AG08395 (cell line): Measurements from ENCODE around the gene TSPAN4.
A peak's percentile ranks its signal among the peaks of the same experiment; 100 is the strongest.

Source experiments
- DNase-seq: peaks from one replicate; pipeline ENCODE4 v3.0.0; 2012; ENCODE audit warnings: mixed read lengths, low spot score

Gene TSPAN4

DNA sequence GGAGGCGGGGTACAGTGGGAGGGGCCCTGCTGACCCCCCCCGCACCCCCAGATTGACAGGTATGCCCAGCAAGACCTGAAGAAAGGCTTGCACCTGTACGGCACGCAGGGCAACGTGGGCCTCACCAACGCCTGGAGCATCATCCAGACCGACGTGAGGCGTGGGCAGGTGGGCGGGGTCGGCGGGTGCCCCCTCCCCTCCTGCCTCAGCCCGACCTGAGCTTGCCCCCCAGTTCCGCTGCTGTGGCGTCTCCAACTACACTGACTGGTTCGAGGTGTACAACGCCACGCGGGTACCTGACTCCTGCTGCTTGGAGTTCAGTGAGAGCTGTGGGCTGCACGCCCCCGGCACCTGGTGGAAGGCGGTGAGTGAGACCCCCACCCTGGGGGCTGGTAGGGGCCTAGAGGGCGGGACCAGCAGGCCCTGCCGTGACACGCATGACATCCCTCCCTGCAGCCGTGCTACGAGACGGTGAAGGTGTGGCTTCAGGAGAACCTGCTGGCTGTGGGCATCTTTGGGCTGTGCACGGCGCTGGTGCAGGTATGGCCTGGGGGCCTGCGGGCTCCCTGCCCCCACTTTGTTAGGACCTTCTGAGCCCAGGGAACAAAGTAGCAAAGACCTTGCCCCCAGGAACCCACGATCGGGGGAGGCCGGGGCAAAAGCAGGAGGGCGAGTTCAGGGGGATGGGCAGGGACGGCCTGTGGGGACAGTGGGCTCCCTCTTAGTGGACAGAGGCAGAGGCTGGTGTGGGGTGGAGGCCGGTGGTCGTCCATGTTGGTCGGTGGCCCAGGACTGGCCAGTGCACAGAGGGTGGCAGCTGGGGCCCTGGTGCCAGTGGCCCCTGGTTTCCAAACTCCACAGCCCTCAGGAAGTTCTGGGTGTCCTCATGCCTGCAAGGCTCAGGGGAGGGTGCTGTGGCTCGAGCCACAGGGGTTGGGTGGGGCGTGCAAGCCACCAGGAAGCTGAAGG is 23.1 kb downstream of the TSPAN4 start:
- DNase-seq, result no peak

DNA sequence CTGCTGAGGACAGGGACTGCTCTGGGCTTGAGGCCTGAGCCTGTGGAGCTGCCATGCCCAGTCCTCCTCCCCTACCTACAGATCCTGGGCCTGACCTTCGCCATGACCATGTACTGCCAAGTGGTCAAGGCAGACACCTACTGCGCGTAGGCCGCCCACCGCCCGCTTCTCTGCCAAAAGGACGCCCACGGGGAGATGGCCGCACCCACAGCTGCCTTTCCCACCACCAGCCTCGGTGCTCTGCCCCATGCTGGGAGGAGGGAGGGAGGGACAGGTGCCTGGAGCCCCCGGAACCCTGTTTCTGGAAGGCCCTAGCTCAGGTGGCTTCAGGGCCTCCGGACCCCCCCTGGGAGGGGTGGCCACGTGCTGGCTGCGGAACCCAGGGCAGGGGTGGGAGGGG is 23.8 kb downstream of the TSPAN4 start:
- no peak for DNase-seq

DNA sequence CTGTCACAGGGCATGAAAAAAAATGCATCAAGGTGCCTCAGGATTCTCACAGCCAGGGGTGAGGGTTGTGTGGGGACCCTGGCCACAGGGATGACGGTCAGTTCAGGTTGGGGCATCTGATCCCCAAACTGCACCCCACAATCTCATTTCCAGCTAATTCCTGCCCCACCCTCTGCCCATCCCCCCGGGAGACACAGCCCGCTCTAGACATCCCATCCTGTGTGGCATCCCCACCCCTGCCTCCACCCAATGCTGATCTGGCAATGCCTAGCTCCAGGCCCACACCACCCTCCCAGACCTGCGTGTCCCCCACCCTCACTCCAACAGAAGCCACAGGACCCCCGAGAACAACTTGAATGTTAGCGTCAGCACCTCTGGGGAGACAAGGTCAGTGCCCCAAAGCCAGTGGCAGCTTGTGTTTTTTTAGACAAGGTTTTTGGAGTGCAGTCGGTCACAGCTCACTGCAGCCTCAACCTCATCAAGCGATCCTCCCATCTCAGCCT is 25.3 kb downstream of the TSPAN4 start:
- DNase-seq, result no peak

DNA sequence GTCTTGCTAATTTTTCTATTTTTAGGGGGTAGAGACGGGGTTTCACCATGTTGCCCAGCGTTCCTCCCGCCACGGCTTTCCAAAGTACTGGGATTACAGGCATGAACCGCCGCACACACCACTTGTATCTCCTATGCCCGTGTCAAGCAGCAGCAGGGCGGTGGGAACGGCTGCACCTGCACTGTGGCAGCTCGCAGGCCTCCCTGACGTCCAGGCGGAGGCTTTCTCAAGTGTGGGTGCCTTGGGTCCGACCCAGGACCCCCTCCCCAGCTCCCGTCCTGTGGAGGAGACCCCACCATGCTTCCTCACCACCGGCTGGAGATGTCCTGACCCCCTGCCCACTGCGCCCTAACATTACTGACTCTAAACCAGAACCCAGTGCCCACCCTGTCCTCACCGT is 25.7 kb downstream of the TSPAN4 start:
- no peak for DNase-seq

GRCh38 chr11:868802-869201 is 26.1 kb downstream of the TSPAN4 start:
- no peak for DNase-seq

- DNase-seq, result no peak
Measured at GRCh38 chr11:869399-870126, 26.9 kb downstream of the TSPAN4 start.

GRCh38 chr11:870127-870413 is 27.4 kb downstream of the TSPAN4 start:
- DNase-seq, result no peak

- no peak for DNase-seq
Measured at GRCh38 chr11:870418-870817, 27.8 kb downstream of the TSPAN4 start.

DNA sequence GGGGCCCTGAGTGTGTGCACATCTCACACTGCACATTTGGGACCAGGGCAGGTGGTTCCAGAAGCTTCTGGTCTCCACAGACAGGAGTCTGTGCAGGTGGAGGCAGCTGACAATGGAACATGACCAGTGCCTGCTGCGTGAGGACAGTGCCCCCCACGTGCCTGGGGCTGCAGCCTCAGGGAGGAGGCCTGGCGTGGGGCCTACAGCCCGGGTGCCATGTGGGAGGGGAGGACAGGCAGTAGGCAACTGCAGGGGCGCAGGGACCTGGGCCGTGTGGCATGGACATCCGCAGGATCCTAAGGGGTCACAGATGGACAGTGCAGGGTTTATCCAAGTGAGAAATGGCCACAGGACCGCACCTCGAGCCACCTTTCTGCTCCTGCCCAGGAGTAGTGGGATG is 28.8 kb downstream of the TSPAN4 start:
- DNase-seq, result no peak

GRCh38 chr11:872799-873198 is 30.1 kb downstream of the TSPAN4 start:
- DNase-seq, result no peak

DNA sequence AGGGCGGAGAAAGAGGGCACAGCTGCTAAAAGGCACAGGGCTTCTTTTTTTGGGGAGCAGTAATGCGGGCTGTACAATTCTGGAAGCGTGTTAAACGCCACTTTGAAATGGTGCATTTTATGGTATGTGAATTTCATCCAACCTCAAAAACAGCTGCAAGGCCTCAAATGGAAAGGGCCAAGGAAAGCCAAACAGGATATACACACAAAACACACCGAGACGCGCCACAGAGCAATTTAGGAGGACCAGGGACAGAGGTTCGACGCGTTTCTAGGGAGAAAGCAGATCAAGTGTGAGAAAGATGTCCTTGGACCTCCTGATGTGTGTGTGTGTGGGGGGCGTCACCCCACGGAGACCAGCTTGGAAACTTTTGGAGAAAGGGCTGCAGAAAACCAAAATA is 31.1 kb downstream of the TSPAN4 start:
- no peak for DNase-seq

GRCh38 chr11:875203-875602 is 32.6 kb downstream of the TSPAN4 start:
- no peak for DNase-seq

GRCh38 chr11:875769-876301 is 33.2 kb downstream of the TSPAN4 start:
- no peak for DNase-seq

DNA sequence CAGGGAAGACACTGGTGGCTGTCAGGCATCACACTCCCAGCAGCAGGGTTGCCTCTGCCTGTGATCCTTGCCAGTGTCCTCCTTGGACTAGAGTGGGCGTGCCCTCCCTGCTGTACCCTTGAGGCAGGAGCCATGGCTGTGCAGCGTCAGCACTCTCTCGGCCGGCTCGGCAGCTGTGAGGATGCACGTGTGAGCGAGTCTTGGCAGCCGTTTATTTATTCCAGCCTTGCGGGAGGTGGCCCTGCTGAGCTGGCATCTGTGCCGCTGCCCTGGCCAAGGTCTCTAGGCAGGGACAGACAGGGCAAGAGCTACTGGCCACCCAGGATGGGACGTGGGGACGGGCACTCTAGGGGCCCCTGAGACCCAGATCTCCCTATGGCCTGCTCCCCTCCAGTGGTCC is 33.9 kb downstream of the TSPAN4 start:
- DNase-seq, result peak; percentile 53

- no peak for DNase-seq
Measured at GRCh38 chr11:877565-877964, 34.9 kb downstream of the TSPAN4 start.

GRCh38 chr11:880447-880846 is 37.8 kb downstream of the TSPAN4 start:
- no peak for DNase-seq

DNA sequence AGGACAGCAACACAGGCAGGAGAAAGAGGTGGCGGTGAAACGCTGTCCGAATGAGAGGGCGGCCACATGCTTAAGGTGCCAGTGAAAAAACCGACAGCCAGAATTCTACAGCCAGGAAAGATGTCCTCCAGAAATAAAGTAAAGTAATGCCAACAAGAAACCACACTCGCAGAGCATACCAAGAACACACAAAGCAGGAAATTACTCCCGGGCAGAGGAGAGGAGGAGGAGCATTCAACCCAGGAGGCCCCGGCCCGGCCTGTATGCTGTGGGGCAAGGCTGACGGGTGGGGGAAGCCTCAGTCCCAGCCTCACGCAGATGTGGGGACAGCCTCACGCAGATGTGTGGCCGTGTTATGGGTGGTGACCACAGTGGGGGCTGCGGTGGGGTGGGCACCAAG is 39.9 kb downstream of the TSPAN4 start:
- peak; percentile 52 for DNase-seq

DNA sequence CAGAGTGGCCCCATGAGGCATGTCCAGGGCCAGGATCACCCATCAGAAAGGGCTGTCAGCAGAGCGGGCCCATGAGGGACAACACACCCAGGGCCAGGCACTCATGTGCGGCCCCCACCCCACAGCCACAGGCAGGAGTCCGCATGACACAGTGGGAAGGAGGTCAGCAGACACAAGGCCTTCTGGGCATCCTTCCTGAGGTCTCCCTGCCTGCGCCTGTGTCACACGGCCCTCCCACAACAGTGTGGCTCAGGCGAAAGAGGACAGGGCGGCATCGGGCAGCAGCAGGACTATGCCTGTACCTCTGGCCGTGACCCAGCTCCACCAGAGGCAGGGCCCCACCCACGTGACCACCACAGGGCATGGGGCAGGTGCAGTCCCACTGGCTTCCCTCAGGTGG is 40.9 kb downstream of the TSPAN4 start:
- DNase-seq, result no peak

- DNase-seq, result no peak
Measured at GRCh38 chr11:884578-885070, 42.0 kb downstream of the TSPAN4 start.

GRCh38 chr11:886568-886967 is 43.9 kb downstream of the TSPAN4 start:
- DNase-seq, result no peak

DNA sequence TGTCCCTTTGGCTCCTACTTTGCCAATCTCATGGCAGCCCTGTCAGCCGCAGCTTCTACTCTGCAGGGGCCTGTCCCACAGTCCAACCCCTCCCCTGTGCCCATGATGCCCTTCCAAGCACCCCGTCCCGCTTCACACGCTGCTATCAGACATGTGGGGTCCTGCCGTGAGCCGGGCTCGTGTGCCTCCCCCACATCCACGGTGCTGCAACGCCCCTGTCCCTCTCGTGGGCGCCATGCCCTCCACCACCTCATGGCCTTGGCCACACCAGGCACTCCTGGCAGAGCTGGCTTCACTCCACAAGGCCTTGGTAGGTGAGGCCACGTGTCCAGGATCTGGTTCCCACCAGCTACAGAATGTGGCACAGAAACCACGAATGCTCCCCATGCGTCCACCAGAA is 44.9 kb downstream of the TSPAN4 start:
- DNase-seq, result no peak

GRCh38 chr11:888310-889212 is 45.9 kb downstream of the TSPAN4 start:
- no peak for DNase-seq
